CD14-positive monocyte (primary cell): ENCODE data around the gene TMEM47. TPM values are rescaled to one million over a fixed set of nuclear protein-coding genes. Genes with fewer than 3 reads are reported as not detected.

ENCODE experiments used
- DNase-seq, 3 donors: peaks; one replicate each; pipeline ENCODE4 v3.0.0-alpha.2; 2011 to 2022
- H2AFZ ChIP-seq: 2 replicates; pipeline ENCODE4 v1.6.0; 2012; ENCODE audit warnings: mild to moderate bottlenecking, low read depth, low read length, inconsistent platforms; ENCODE audit not compliant: insufficient read depth, poor library complexity, severe bottlenecking
- H3K27ac ChIP-seq, 2 donors: 1 replicate in 1 of 2; 2 replicates in 1 of 2; pipeline ENCODE4 v1.5.1; 2012 to 2013; ENCODE audit warnings: low read length in 2 of 2, control low read depth in 1 of 2, inconsistent platforms in 1 of 2, low read depth in 1 of 2, mild to moderate bottlenecking in 1 of 2
- H3K27me3 ChIP-seq, 2 donors: one replicate each; pipeline versions ENCODE4 v1.6.0 to v1.6.1; 2011 to 2013; ENCODE audit warnings: low read length in 2 of 2; ENCODE audit not compliant: control insufficient read depth in 2 of 2, insufficient read depth in 2 of 2
- H3K36me3 ChIP-seq, 2 donors: replicated peaks in 1 of 2; 1 replicate in 1 of 2; 2 replicates in 1 of 2; pipeline versions ENCODE4 v1.5.1 to v1.6.1; 2012 to 2013; ENCODE audit warnings: low read length in 2 of 2, control low read depth in 1 of 2, inconsistent platforms in 1 of 2, mild to moderate bottlenecking in 1 of 2; ENCODE audit not compliant: insufficient read depth in 2 of 2, control insufficient read depth in 1 of 2
- H3K4me1 ChIP-seq, 2 donors: 1 replicate in 1 of 2; 2 replicates in 1 of 2; pipeline versions ENCODE4 v1.5.1 to v1.6.1; 2012 to 2013; ENCODE audit warnings: low read length in 2 of 2, control low read depth in 1 of 2, inconsistent platforms in 1 of 2, mild to moderate bottlenecking in 1 of 2, moderate library complexity in 1 of 2; ENCODE audit not compliant: insufficient read depth in 2 of 2, control insufficient read depth in 1 of 2
- H3K4me2 ChIP-seq: replicated peaks from 2 replicates; pipeline ENCODE3; 2012; ENCODE audit warnings: low read length, moderate library complexity, mild to moderate bottlenecking; ENCODE audit not compliant: poor library complexity, severe bottlenecking; ENCODE audit errors: extremely low read depth
- H3K4me3 ChIP-seq, 3 experiments: fragments of 200-600 bp in 1 of 3; sonication (generic) in 1 of 3; replicated peaks in 1 of 3; 1 replicate in 2 of 3; 2 replicates in 1 of 3; pipeline ENCODE4 v1.5.1; 2011 to 2013; ENCODE audit warnings: low read length in 3 of 3, mild to moderate bottlenecking in 3 of 3, control low read depth in 2 of 3, low read depth in 2 of 3, inconsistent platforms in 1 of 3, moderate library complexity in 1 of 3
- H3K79me2 ChIP-seq: 2 replicates; pipeline ENCODE4 v1.6.0; 2012; ENCODE audit warnings: mild to moderate bottlenecking, control low read depth, inconsistent platforms, low read length, moderate library complexity; ENCODE audit not compliant: insufficient read depth
- H3K9ac ChIP-seq: 2 replicates; pipeline ENCODE4 v1.6.0; 2017; ENCODE audit warnings: low read length, mild to moderate bottlenecking; ENCODE audit not compliant: insufficient read depth, poor library complexity, severe bottlenecking
- H3K9me3 ChIP-seq, 2 donors: replicated peaks in 1 of 2; 1 replicate in 1 of 2; 2 replicates in 1 of 2; pipeline versions ENCODE4 v1.5.1 to v1.6.1; 2012 to 2013; ENCODE audit warnings: low read length in 2 of 2, control low read depth in 1 of 2; ENCODE audit not compliant: control insufficient read depth in 1 of 2, insufficient read depth in 1 of 2
- H4K20me1 ChIP-seq: 2 replicates; pipeline ENCODE4 v1.6.0; 2012; ENCODE audit warnings: mild to moderate bottlenecking, low read length, control low read depth, moderate library complexity; ENCODE audit not compliant: insufficient read depth
- H3K27ac Mint-ChIP-seq, 7 donors: one replicate each; pipeline ENCODE4 v1.8.0; 2020; ENCODE audit warnings: mild to moderate bottlenecking in 7 of 7, mixed read lengths in 7 of 7, moderate library complexity in 6 of 7, inconsistent platforms in 2 of 7
- H3K27me3 Mint-ChIP-seq, 3 donors: one replicate each; pipeline ENCODE4 v1.8.0; 2021 to 2022; ENCODE audit warnings: low read depth in 3 of 3, mild to moderate bottlenecking in 3 of 3, mixed read lengths in 3 of 3, moderate library complexity in 3 of 3, inconsistent platforms in 1 of 3
- H3K36me3 Mint-ChIP-seq, 2 donors: one replicate each; pipeline ENCODE4 v1.8.0; 2020; ENCODE audit warnings: mixed read lengths in 2 of 2, inconsistent platforms in 1 of 2, mild to moderate bottlenecking in 1 of 2
- H3K4me1 Mint-ChIP-seq: one replicate; pipeline ENCODE4 v1.8.0; 2020; ENCODE audit warnings: mild to moderate bottlenecking, mixed read lengths
- H3K4me3 Mint-ChIP-seq, 2 donors: one replicate each; pipeline ENCODE4 v1.8.0; 2020; ENCODE audit warnings: mild to moderate bottlenecking in 2 of 2, mixed read lengths in 2 of 2, moderate library complexity in 1 of 2
- H3K9me3 Mint-ChIP-seq, 7 donors: one replicate each; pipeline ENCODE4 v1.8.0; 2020 to 2022; ENCODE audit warnings: mixed read lengths in 7 of 7, mild to moderate bottlenecking in 6 of 7, moderate library complexity in 6 of 7, inconsistent platforms in 2 of 7
- CTCF ChIP-seq: fragments of 200-600 bp; IDR thresholded peaks from one replicate; pipeline ENCODE4 v1.8.0; 2022; ENCODE audit warnings: antibody characterized with exemption, mild to moderate bottlenecking
- WGBS: methylation state at CpG from one replicate; pipeline ENCODE4 v1.1.5; 2013; ENCODE audit warnings: missing lambda C conversion rate; ENCODE audit not compliant: insufficient coverage; 5-methylcytosine and 5-hydroxymethylcytosine counted together
- intact Hi-C, 2 donors: fragments of 100-400 bp; cut with micrococcal nuclease; formaldehyde crosslinking; loops; one replicate each; pipeline versions ENCODE4 v1.15.0 to v1.15.1; 2023
- polyA plus RNA-seq, 3 donors: library from polyadenylated mRNA; depleted of rRNA in 1 of 3; unstranded in 2 of 3; stranded (reverse) in 1 of 3; fragments of 300-500 nt in 2 of 3; fragments of >200 nt in 1 of 3; fragmentation: Illumina TruSeq in 2 of 3; gene quantifications; 1 replicate in 2 of 3; 2 replicates in 1 of 3; pipeline ENCODE4 v1.2.3, GENCODE V29; 2012 to 2021

The TMEM47 gene
- polyA plus RNA-seq, 3 donors = not detected

GRCh38 chrX:34638116-34638515 lies 19.0 kb downstream of the TMEM47 start:
- no peaks in the 10 kb centered on the region for H3K27me3 ChIP-seq
- no peaks in the 10 kb centered on the region for H3K4me1 Mint-ChIP-seq
- no peak overlapping the region for H3K4me3 Mint-ChIP-seq
- H3K4me3 ChIP-seq = no peak overlapping the region
- no peaks in the 10 kb centered on the region for H3K79me2 ChIP-seq
- no peaks in the 10 kb centered on the region for H3K4me1 ChIP-seq
- no peak overlapping the region for H3K27ac Mint-ChIP-seq
- H3K36me3 ChIP-seq = no peaks in the 10 kb centered on the region
- H3K27me3 Mint-ChIP-seq = no peaks in the 10 kb centered on the region
- no peak overlapping the region for H3K9ac ChIP-seq
- no peaks in the 10 kb centered on the region for H3K36me3 Mint-ChIP-seq
- H3K4me2 ChIP-seq = no peak overlapping the region
- no peak overlapping the region for H3K27ac ChIP-seq
- intact Hi-C loops = no loop called here
- no peak for TF ChIP-seq CTCF
- no peaks in the 10 kb centered on the region for H3K9me3 Mint-ChIP-seq
- H4K20me1 ChIP-seq = no peaks in the 10 kb centered on the region
- DNase-seq = no peak
- no peak overlapping the region for H2AFZ ChIP-seq
- WGBS = no CpG with 5 or more reads among the region's 1 CpG
- no peaks in the 10 kb centered on the region for H3K9me3 ChIP-seq

- no peaks in the 10 kb centered on the region for H3K79me2 ChIP-seq
- no peaks in the 10 kb centered on the region for H3K9me3 ChIP-seq
- H2AFZ ChIP-seq = no peak overlapping the region
- TF ChIP-seq CTCF = no peak
- Mint-ChIP-seq H3K4me1 (no peaks in the 10 kb centered on the region), H3K4me3 (no peak overlapping the region), H3K36me3 (no peaks in the 10 kb centered on the region), H3K9me3 (no peaks in the 10 kb centered on the region), H3K27me3 (peaks cover 0 to 3% (median 0%) of the 10 kb centered on the region in 3 donors), H3K27ac (no peak overlapping the region)
- intact Hi-C loops = no loop called here
- no peaks in the 10 kb centered on the region for H3K36me3 ChIP-seq
- no CpG with 5 or more reads among the region's 2 CpGs for WGBS
- H3K27me3 ChIP-seq = no peaks in the 10 kb centered on the region
- DNase-seq = no peak
- H3K27ac ChIP-seq = no peak overlapping the region
- no peaks in the 10 kb centered on the region for H4K20me1 ChIP-seq
- no peaks in the 10 kb centered on the region for H3K4me1 ChIP-seq
- H3K4me3 ChIP-seq = no peak overlapping the region
- no peak overlapping the region for H3K4me2 ChIP-seq
- H3K9ac ChIP-seq = no peak overlapping the region
These were observed 22.7 kb downstream of the TMEM47 start for GRCh38 chrX:34634349-34634748.
